ENCODE results near the gene RAB43. TPM values are rescaled to one million over a fixed set of nuclear protein-coding genes. Genes with fewer than 3 reads are reported as not detected.
A peak's percentile ranks its signal among the peaks of the same experiment; 100 is the strongest.

RAB43 gene
- total RNA-seq, 1 donor from 2014 or later: 3.3 TPM

DNA sequence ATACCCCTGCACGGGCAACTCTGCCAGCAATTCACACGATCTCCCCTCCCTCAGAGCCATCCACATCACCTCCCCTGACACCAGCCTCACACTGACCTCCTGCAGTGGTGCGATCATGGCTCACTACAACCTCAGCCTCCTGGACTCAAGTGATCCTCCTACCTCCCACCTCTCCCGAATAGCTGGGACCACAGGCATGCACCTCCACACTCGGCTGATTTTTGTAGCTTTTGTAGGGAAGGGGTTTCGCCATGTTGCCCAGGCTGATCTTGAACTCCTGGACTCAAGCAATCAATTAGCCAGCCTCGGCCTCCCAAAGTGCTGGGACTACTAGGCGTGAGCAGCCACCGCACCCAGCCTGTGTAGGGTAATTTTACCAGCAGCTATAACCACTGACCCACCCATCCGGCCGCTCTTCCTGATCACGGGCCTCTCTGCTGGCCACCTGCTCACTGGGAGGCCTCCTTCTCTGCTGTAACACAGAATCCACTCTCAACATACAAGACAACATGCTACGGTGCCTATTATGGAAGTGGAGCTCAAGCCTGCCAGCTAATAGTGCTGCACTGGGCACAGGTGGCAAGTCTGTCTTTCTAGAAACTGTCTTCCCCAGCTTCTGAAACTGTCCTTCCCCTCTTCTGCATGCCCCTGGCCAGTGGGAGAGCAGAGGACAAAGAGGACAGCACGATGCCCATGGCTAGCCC is 56.4 kb downstream of the RAB43 start:
- ATAC-seq: no peak
- intact Hi-C loops (cut with micrococcal nuclease): no loop called here

GRCh38 chr3:129063841-129064482 is 57.6 kb downstream of the RAB43 start:
- ATAC-seq: no peak
- DNase-seq: no peak
- intact Hi-C loops (cut with micrococcal nuclease): no loop called here

More for the DNA sequence above, 56.4 kb downstream of the RAB43 start:
- DNase-seq: no peak

DNA sequence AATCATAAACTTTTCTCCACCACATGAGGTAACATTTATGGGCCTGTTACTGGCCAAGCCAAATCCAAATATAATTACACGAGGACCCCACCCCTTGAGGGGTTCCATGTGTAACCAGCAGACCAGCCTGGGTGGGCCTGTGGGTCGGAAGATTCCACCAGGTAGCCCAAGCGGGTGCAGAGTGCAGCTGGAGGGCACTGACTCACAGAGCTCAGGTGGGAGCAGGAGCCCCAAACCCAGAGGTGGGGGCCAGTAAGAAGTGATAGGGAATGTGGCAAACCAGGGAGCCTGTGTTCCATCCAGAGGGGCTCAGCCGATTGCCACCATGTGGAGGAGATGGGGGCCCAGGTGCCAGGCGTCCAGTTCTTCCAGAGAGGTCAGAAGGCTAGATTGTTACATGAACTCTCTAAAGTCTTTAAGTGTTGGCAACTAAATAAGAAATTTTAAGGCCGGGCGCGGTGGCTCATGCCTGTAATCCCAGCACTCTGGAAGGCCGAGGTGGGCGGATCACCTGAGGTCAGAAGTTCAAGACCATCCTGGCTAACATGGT is 58.4 kb downstream of the RAB43 start:
- intact Hi-C loops (cut with micrococcal nuclease): no loop called here
- DNase-seq (no peak), ATAC-seq (no peak)

DNA sequence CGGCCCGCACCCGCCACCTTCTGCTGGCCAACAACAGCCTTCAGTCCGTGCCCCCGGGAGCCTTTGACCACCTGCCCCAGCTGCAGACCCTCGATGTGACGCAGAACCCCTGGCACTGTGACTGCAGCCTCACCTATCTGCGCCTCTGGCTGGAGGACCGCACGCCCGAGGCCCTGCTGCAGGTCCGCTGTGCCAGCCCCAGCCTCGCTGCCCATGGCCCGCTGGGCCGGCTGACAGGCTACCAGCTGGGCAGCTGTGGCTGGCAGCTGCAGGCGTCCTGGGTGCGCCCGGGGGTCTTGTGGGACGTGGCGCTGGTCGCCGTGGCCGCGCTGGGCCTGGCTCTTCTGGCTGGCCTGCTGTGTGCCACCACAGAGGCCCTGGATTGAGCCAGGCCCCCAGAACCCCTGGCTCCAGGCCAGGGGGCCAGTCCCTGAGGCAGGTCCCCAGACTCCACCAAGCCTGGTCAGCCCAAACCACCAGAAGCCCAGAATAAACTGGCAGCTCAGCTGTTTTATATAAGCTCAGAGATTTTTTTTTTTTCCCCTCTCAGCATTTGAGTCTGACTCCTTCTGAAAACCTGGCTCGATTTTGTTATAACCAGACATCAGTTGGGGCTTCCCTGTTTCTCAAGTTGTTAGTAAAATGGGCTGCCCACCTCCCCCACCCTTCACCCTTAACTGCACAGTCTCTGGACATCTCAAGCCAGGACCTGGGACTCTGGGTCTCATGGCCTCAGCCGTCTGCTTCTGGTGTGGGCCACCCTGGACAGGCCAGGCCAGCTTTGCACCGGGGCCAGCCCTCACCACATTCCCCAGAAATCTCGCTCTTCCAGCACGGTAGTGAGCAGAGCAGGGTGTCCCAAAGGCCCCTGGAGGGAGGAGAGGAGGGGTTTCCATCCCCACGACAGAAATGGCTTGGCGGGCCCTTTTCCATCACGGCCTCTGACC is 59.4 kb downstream of the RAB43 start:
- no peak for ATAC-seq
- no peak for DNase-seq
- intact Hi-C loops (cut with micrococcal nuclease): no loop called here

GRCh38 chr3:129061023-129061887 is 60.3 kb downstream of the RAB43 start:
- no peak for ATAC-seq
- no peak for DNase-seq
- intact Hi-C loops (cut with micrococcal nuclease): no loop called here

DNA sequence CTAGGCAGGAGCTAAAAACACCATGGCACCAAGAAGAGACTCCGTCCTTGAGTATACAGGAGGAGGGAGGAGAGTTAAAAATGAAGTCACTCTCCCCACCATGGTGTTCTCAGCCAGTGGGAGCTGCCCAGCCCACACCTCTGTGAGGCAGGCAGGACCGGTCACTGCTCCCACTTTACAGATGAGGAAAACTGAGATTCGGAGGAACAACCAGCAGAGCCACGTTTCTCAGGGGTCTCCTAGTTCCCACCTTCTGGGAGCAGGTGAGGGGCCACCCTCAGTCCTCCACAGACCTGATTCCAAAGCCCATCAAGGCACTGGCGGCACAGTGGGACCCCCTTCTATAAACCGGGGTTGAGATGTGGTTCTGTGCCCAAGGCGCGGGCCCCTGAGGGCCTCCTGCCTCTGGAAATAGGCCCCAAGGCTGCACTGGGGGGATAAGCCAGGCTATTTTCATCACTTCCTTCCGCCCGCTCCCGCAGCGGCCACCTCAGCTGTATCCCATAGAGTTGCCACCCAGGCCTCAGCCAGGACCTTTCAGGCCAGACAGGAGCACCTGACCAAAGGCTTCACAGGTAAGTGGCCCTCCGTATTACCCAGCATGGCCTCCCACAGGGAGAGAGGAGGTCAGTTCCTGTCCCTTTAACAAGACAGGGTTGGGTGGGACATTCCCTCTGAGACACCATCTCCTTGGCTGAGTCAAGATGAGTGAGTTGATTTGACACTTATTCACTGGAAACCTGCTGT is 61.2 kb downstream of the RAB43 start, which contains the start of gene GP9:
Gene GP9 (plus strand): TSS at position 504 of the 747 bp plus-strand sequence. CDS start 961 bp downstream, outside the sequence.
- ATAC-seq: no peak
- DNase-seq: no peak

GRCh38 chr3:129059311-129059958 is 62.2 kb downstream of the RAB43 start:
- intact Hi-C loops (cut with micrococcal nuclease): no loop called here
- no peak for ATAC-seq
- DNase-seq: no peak

More for the DNA sequence above, 61.2 kb downstream of the RAB43 start, which contains the start of gene GP9:
- intact Hi-C loops (cut with micrococcal nuclease): no loop called here

GRCh38 chr3:129058441-129059200 is 63.0 kb downstream of the RAB43 start:
- intact Hi-C loops (cut with micrococcal nuclease): no loop called here
- ATAC-seq: peak; percentile 23

DNA sequence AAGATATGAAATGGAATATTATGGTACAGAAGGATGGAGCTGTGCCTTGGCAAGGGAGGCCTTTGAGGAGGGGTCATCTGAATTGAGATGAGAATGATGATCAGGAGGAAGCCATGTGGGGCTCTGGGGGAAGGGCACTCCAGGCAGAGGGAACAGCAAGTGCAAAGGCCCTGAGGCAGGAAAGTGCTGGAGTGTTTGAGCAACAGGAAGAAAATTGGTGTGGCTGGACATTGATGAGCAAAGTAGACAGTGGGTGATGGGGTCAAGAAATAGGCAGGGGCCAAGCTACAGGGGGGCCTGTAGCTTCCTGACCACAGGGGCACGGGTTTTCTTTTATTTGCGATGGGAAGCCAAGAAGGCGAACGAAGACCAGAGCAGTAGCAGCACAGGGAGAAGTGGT is 64.4 kb downstream of the RAB43 start:
- DNase-seq: no peak
- intact Hi-C loops (cut with micrococcal nuclease): no loop called here
- no peak for ATAC-seq

More at GRCh38 chr3:129058441-129059200, 63.0 kb downstream of the RAB43 start:
- no peak for DNase-seq

DNA sequence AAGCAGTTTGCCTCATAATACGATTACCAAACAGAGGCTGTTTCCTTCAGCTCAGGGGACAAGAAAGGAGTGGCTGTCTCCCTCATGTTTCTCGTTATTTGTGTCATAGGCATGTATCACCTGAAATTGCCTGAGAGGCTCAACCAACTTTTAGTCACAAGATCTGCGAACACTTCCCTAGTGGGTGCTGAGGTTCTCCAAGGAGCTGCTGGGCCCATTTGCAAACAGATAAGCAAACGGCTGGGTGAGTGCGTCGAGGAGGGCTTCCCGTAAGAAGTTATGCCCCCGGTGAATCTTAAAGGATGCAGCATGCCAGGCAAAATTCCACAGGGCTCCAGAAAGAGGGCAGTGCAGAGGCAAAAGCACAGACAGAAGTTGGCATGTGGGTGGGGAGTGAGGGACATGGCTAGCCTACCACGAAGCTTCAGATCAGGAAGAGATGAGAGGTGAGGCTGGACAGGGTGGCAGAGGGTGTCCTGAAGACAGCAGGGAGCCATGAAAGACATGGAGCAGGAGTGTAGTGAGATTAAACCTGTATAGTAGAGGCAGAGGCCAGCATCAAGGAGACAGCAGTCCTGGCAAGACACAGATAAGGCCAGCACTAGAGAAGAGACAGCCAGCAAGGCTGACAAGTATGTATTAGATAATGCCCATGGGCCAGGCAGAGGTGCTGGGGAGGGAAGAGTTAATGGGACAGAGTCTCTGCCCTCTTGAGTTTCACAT is 65.0 kb downstream of the RAB43 start:
- ATAC-seq (no peak), DNase-seq (no peak)
- intact Hi-C loops (cut with micrococcal nuclease): no loop called here

- intact Hi-C loops (cut with micrococcal nuclease): no loop called here
- no peak for DNase-seq
- no peak for ATAC-seq
These were observed 66.9 kb downstream of the RAB43 start for GRCh38 chr3:129054605-129055104.

GRCh38 chr3:129052675-129053074 is 68.9 kb downstream of the RAB43 start:
- peak; percentile 84 for DNase-seq

GRCh38 chr3:129051871-129052340 is 69.7 kb downstream of the RAB43 start:
- peak; percentile 54 for ATAC-seq
- intact Hi-C loops (cut with micrococcal nuclease): no loop called here
- peak; percentile 74 for DNase-seq

More at GRCh38 chr3:129052675-129053074, 68.9 kb downstream of the RAB43 start:
- intact Hi-C loops (cut with micrococcal nuclease): no loop called here
- peak; percentile 90 for ATAC-seq

DNA sequence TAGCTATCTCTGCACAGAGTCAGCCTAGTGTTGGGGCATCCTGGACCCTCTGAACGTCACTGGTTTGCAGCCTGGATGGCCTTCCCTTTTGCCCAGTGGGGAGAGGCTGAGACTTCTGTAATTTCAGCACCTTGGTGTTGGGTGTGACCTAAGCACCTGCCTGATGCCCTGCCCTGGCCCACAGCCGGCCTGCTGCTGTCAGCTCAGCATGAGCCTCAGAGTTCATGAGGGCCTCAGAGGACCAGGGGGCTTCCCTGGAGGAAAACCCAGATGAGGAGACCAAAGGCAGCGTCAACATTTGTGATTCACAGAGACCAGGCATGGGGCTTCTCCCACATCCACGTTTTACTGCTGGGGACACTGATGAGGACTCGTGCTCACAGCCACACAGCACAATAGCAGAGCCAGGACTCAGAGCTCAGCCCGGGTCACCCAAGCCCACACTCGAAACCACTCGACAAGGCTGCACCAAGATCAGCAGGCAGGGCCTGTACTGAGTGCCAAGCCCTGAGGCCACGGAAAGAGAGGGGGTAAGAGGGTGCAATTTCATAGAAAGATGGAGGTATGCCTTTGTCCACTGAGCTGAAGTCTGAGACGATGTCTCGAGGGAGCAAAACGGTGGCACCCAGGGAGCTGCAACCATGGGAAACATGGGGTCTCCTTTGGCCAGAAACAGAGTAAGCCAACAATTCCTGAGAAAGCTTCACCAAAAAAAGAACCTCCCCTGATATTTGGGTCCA is 70.9 kb downstream of the RAB43 start:
- intact Hi-C loops (cut with micrococcal nuclease): no loop called here
- no peak for ATAC-seq
- DNase-seq: no peak

- intact Hi-C loops (cut with micrococcal nuclease): no loop called here
- ATAC-seq (no peak), DNase-seq (no peak)
These were observed 74.1 kb downstream of the RAB43 start for GRCh38 chr3:129047553-129047839.
